ENCODE data around the gene NPPA. TPM values are rescaled to one million over a fixed set of nuclear protein-coding genes. Genes with fewer than 3 reads are reported as not detected.

The NPPA gene
- total and polyA plus RNA-seq, 9 of the 15 experiments (the other 6 are each of a cell fraction or from before 2014, with no cell fraction given), result not detected

DNA sequence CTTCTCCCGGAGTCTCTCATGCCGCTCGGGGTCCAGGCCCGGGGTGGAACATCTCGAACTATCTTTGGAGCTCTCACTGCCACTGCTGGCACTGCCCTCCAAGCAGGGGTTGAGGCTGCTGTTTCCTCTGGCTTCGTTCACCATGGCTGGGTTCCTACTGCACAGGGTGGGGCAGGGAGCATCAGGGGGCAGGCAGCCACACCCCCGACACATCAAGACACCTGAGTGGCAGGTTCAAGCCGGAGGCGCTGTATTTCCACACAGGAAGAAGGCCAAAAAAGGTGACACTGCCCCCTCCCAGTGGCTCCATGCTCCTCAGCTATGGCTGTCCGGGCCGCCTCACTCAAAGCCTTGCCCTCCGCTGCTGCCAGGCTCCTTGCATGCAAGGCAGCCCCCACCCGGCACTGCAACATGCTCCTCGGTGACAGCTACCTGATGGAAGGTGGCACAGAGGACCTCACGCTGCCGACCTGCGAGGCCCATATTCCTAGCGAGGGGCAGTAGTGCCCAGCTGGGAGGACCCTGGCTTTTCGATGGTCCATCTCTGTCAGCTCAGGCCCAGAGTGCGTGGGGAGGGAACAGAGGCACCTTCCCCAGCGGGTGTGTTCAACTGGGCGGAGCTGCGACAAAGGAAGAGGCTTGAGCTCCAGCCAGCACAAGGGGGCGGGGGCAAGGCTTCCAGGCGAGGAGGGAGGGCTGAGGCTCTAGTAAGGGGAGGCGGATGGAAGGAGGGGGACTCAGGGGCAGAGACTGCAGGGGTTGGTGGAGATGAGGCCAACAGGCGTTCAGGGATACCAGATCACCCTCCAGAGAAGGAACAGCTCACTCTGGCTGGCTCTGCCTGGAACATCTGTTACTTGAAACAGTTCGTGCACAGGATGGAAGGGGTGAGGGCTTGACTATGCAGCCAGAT lies 44.4 kb downstream of the NPPA start (continued):
- TF ChIP-seq STAT5B (CRISPR knock-in tag; IDR thresholded peaks at IDR 0.05), result no peak
- no peak; the same call in 1 of the 2 replicates for TF ChIP-seq PRMT5 (CRISPR knock-in tag; IDR thresholded peaks at IDR 0.05)
- TF ChIP-seq TAF1 (IDR thresholded peaks at IDR 0.05; ENCODE audit: control insufficient read depth, extremely low read depth, insufficient read depth, low read length, severe bottlenecking), result peak; percentile 66
- no peak for TF ChIP-seq GATAD2B (IDR thresholded peaks at IDR 0.05; ENCODE audit: borderline replicate concordance)
- TF ChIP-seq ZNF77 (CRISPR knock-in tag; IDR thresholded peaks at IDR 0.05), result no peak
- TF ChIP-seq POLR2B (IDR thresholded peaks at IDR 0.05; ENCODE audit: low read depth, partially characterized antibody), result peak; percentile 83
- TF ChIP-seq SP2 (IDR thresholded peaks at IDR 0.05; ENCODE audit: extremely low read depth, low read depth, low read length, poor library complexity, severe bottlenecking), result no peak
- no peak for TF ChIP-seq DACH1 (IDR thresholded peaks at IDR 0.05; ENCODE audit: partially characterized antibody)
- TF ChIP-seq, protein P1, sequence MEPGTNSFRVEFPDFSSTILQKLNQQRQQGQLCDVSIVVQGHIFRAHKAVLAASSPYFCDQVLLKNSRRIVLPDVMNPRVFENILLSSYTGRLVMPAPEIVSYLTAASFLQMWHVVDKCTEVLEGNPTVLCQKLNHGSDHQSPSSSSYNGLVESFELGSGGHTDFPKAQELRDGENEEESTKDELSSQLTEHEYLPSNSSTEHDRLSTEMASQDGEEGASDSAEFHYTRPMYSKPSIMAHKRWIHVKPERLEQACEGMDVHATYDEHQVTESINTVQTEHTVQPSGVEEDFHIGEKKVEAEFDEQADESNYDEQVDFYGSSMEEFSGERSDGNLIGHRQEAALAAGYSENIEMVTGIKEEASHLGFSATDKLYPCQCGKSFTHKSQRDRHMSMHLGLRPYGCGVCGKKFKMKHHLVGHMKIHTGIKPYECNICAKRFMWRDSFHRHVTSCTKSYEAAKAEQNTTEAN (CRISPR knock-in tag; IDR thresholded peaks at IDR 0.05), result no peak
- TF ChIP-seq GATAD2A (IDR thresholded peaks at IDR 0.05), result no peak
- no peak for TF ChIP-seq NFATC3 (IDR thresholded peaks at IDR 0.05)
- TF ChIP-seq TEAD2 (tag; IDR thresholded peaks at IDR 0.05), result no peak
- TF ChIP-seq, protein P2, sequence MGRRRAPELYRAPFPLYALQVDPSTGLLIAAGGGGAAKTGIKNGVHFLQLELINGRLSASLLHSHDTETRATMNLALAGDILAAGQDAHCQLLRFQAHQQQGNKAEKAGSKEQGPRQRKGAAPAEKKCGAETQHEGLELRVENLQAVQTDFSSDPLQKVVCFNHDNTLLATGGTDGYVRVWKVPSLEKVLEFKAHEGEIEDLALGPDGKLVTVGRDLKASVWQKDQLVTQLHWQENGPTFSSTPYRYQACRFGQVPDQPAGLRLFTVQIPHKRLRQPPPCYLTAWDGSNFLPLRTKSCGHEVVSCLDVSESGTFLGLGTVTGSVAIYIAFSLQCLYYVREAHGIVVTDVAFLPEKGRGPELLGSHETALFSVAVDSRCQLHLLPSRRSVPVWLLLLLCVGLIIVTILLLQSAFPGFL (CRISPR knock-in tag; IDR thresholded peaks at IDR 0.05), result no peak
- peak; percentile 73 for TF ChIP-seq ELF4 (CRISPR knock-in tag; IDR thresholded peaks at IDR 0.05)
- no peak for TF ChIP-seq SMARCE1 (IDR thresholded peaks at IDR 0.05)
- no peak for TF ChIP-seq ZNF75A (CRISPR knock-in tag; IDR thresholded peaks at IDR 0.05)
- TF ChIP-seq HMG20B (CRISPR knock-in tag; IDR thresholded peaks at IDR 0.05), result 0 out of 2 replicates have a peak, but pooled peaks have one; percentile 11
- no peak for TF ChIP-seq ILF3 (IDR thresholded peaks at IDR 0.05; ENCODE audit: borderline replicate concordance)
- 0 out of 2 replicates have a peak, but pooled peaks have one; percentile 26 for TF ChIP-seq BCOR (IDR thresholded peaks at IDR 0.05)
- peak; percentile 88 for TF ChIP-seq POLR2G (IDR thresholded peaks at IDR 0.05; ENCODE audit: low read depth, low read length)
- TF ChIP-seq ZC3H4 (CRISPR knock-in tag; IDR thresholded peaks at IDR 0.05; ENCODE audit: borderline replicate concordance), result no peak
- 0 out of 2 replicates have a peak, but pooled peaks have one; percentile 18 for TF ChIP-seq ZNF444 (CRISPR knock-in tag; IDR thresholded peaks at IDR 0.05)
- no peak for TF ChIP-seq BDP1 (IDR thresholded peaks at IDR 0.05; ENCODE audit: insufficient read depth, insufficient read length)
- TF ChIP-seq RB1 (IDR thresholded peaks at IDR 0.05; ENCODE audit: low read depth), result no peak
- peak; percentile 70 for TF ChIP-seq MYNN (IDR thresholded peaks at IDR 0.05)
- no peak for TF ChIP-seq MYNN (CRISPR knock-in tag; IDR thresholded peaks at IDR 0.05)
- TF ChIP-seq TARDBP (IDR thresholded peaks at IDR 0.05), result 0 out of 2 replicates have a peak, but pooled peaks have one; percentile 18
- no peak for TF ChIP-seq HNRNPH1 (optimal IDR thresholded peaks at IDR 0.05; ENCODE audit: low read depth, low read length)
- no peak for TF ChIP-seq PTRF (tag; IDR thresholded peaks at IDR 0.05)

Data from K562 (cell line).